ENCODE results near the gene GAST.

DNA sequence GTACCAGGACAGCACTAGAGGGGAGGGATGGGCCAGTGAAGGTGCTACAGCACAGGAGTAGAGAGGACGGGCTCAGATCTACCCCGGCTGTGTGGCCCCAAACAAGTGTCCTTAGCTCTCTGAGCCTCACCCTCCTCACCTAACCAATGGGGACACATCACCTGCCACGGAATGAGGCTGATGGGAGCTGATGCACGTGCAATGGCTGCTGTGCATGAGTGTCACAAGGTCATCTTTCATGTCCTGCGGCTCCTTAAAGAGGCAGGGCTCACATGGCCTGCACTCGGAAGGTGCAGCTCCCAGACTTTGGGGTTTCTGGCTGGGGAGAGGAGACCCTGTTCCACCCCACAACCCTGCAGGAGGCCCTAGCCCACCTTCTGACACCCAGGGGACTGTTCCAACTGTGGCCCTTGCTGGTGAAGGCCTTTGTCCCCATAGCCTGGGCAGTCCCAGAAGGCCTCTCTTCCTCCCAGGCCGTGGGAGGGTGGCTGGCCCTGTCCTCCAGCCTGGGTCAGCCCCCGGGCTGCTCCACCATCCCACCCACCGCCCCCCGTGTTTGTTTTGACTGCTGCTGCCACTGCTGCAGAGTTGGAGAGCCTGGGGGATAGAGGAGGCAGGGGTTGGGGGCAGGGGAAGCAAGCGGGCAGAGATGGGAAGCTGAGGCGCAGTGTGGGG, 11.8 kb downstream of the GAST start:
- TF ChIP-seq, protein P1, sequence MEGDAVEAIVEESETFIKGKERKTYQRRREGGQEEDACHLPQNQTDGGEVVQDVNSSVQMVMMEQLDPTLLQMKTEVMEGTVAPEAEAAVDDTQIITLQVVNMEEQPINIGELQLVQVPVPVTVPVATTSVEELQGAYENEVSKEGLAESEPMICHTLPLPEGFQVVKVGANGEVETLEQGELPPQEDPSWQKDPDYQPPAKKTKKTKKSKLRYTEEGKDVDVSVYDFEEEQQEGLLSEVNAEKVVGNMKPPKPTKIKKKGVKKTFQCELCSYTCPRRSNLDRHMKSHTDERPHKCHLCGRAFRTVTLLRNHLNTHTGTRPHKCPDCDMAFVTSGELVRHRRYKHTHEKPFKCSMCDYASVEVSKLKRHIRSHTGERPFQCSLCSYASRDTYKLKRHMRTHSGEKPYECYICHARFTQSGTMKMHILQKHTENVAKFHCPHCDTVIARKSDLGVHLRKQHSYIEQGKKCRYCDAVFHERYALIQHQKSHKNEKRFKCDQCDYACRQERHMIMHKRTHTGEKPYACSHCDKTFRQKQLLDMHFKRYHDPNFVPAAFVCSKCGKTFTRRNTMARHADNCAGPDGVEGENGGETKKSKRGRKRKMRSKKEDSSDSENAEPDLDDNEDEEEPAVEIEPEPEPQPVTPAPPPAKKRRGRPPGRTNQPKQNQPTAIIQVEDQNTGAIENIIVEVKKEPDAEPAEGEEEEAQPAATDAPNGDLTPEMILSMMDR (IDR thresholded peaks at IDR 0.05): no peak
- TF ChIP-seq EZH2 (IDR thresholded peaks at IDR 0.05): no peak
